SJCRH30 (cell line): ENCODE data around the gene KCNIP2. TPM values are rescaled to one million over a fixed set of nuclear protein-coding genes. Genes with fewer than 3 reads are reported as not detected.
"Not testable (repeated sequence)": the region's sequence is repeated elsewhere in the genome, so short reads cannot be mapped to it uniquely, and the experiment has no call there.

ENCODE experiments used
- DNase-seq, 2 experiments: peaks; one replicate each; pipeline ENCODE4 v3.0.0-alpha.2; 2015 to 2020
- H3K27ac ChIP-seq: fragments of 250-450 bp; sonication (Bioruptor Pico); 2 replicates; pipeline ENCODE4 v1.5.1; 2020; ENCODE audit warnings: mild to moderate bottlenecking, moderate library complexity
- H3K27me3 ChIP-seq: fragments of 250-450 bp; sonication (Bioruptor Pico); 2 replicates; pipeline ENCODE4 v1.5.1; 2020; ENCODE audit warnings: mild to moderate bottlenecking, moderate library complexity
- H3K36me3 ChIP-seq: fragments of 250-450 bp; sonication (Bioruptor Pico); 2 replicates; pipeline ENCODE4 v1.5.1; 2020; ENCODE audit warnings: mild to moderate bottlenecking, moderate library complexity
- H3K4me1 ChIP-seq: fragments of 250-450 bp; sonication (Bioruptor Pico); 2 replicates; pipeline ENCODE4 v1.5.1; 2020; ENCODE audit warnings: mild to moderate bottlenecking, moderate library complexity
- H3K4me3 ChIP-seq: fragments of 250-450 bp; sonication (Bioruptor Pico); 2 replicates; pipeline ENCODE4 v1.5.1; 2020; ENCODE audit warnings: mild to moderate bottlenecking, moderate library complexity
- H3K9me3 ChIP-seq: fragments of 250-450 bp; sonication (Bioruptor Pico); replicated peaks from 2 replicates; pipeline ENCODE4 v1.5.1; 2020; ENCODE audit warnings: mild to moderate bottlenecking, moderate library complexity
- total RNA-seq: library from RNA; depleted of rRNA; stranded (reverse); fragments of >200 nt; shearing (Covaris generic); gene quantifications from 2 replicates; pipeline ENCODE4 v1.2.3, GENCODE V29; 2014

Gene KCNIP2
- total RNA-seq, 1 experiment from 2014 or later = 1.1 TPM

DNA sequence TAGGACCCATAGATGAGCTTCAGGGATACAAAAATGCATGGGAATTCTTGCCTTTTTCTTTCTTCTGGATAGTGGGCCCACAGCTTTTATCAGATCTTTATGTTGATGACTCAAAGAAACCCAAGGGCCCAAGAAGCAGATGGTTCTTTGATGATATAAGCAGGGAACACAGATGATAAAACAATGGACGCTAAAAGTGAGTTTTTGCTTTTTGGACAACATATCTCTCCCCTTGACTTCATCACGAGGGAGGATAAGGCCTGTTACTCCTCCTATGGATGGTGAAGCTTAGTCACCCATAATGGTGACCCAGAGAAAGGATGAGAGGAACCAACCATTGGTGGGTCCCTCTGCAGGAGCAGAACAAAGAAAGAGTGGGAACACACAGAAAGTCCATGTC is 18.9 kb downstream of the KCNIP2 start:
- no peak for DNase-seq
- Histone ChIP-seq H3K27ac (no peak overlapping the region), H3K27me3 (no peaks in the 10 kb centered on the region), H3K36me3 (no peaks in the 10 kb centered on the region), H3K4me1 (no peaks in the 10 kb centered on the region), H3K4me3 (no peak overlapping the region), H3K9me3 (no peaks in the 10 kb centered on the region)

DNA sequence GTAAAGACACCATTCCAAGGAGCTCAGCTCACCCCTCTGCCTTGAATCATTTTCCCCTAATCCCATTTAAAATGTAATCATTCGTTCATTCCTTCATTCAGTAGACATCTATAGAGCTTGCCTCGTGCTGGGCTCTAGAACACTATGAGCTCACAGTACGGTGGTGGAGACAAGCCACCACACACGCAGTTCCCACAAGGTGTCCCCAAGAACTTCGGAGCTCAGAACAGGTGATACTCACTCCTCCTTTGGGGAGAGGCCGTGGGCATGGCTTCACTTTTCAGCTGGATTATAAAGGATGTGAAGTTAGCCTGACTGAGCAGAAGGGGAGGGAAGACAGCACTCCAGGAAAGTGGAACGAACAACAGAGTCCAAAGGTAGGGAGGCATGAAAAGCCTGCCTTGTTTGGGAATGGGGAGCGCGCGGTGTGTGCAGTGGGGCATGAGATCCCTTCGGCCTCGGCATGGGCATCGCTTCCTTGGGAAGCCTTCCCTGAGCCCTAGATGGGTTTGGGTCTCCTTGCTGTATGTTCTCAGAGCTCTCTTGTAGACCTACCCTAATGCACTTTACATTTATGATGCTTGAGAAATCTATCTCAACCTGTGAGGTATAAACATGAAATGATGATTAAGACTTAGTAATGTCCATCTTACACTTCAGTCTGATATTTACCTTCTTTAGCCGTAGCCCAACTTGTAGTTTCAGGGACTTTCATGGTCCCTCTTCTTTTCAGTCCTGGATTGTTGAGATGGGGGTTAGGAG is 24.5 kb downstream of the KCNIP2 start:
- H3K27ac ChIP-seq = peak overlapping the region; percentile 80; the same call in 1 of the 2 replicates
- no peaks in the 10 kb centered on the region for H3K36me3 ChIP-seq
- H3K4me3 ChIP-seq = peak overlapping the region; percentile 78
- H3K9me3 ChIP-seq = no peaks in the 10 kb centered on the region
- H3K27me3 ChIP-seq = no peaks in the 10 kb centered on the region
- H3K4me1 ChIP-seq = 0 out of 2 replicates have a peak, but pooled peaks cover 2% of the 10 kb centered on the region
- peak in 1 of 2 experiments; percentile 51 for DNase-seq

DNA sequence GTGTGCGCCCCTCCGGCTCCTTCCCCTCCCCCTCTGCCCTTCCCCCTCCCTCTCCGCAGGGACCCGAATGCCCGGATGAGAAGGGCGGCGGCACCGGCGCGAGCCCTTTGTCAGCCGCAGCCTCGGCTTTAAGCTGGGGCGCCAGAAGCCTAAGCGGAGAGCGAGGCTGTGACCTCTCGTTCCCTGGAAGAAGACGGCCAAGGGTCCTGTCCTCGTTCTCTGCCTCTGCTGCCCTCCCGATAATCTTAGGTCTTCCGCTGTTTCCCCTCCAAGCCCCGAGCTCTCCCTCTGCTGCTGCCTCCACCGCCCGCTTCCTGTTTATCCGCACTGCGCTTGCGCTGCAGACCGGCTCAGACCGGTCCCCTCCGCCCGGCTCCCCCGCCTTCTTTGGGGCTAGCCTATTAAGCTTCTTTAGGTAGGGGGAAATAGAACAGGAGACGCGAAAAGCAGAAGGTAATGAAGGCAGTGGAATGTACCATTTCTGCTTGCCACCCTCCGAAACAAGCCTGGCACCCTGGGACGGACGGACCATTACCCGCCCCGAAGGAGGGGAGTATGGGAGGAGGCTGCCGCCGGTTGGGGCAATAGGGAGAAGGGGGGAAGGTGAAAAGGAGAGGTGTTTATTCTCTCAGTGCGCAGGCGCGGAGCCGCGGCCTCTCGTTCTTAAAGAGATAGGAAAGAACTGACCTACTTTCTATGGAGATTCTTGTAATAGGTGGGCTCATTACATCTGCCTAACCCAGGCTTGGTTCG is 25.3 kb downstream of the KCNIP2 start, which contains the start of gene OGA:
Gene OGA, minus strand, starts transcription at position 326 of the 753 bp plus-strand sequence. CDS start 422 bp downstream, outside the sequence.
- peak; percentile 100 for DNase-seq
- no peaks in the 10 kb centered on the region for H3K27me3 ChIP-seq
- 0 out of 2 replicates have a peak, but pooled peaks cover 2% of the 10 kb centered on the region for H3K4me1 ChIP-seq
- H3K36me3 ChIP-seq = peaks cover 2% of the 10 kb centered on the region
- peak within 1 kb of the TSS; percentile 78 for H3K4me3 ChIP-seq
- peak within 1 kb of the TSS; percentile 80 for H3K27ac ChIP-seq
- no peaks in the 10 kb centered on the region for H3K9me3 ChIP-seq

DNA sequence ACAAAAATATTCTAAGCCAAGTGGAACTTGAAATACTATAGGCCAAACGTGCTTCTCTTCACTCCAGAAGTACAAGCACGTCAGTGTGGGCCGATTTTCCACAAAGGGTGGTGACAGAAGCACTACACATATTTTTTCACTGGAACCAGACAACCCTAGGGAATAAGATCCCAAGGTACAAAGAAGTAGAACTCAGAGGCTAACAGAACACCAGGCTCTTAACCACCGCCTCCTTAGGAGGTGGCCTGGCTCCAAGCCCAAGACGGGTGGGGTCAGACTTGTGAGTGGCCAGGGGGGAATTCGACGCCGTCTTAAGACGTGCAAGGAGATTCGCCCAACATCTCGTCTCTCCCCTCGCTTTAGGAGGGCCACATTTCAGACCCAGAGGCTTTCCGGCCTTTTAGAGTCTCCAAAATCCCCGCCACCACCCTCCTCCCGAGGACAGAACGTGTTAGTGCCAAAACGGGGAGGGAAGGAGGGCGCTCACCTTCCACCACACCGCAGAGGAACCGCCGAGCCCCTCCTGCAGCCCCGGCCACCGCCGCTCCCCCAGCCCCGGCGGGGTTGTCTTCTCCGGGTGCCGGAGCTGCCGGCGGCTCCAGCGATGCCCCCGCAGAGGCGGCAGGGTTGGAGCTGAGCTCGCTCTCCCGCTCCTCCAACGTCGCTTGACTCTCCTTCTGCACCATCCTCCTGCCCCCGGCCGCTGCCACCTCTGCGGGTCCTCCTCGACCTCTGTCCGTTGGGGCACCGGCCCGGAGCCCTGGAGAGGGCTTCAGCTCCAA is 26.1 kb downstream of the KCNIP2 start:
- H3K4me1 ChIP-seq = 0 out of 2 replicates have a peak, but pooled peaks cover 2% of the 10 kb centered on the region
- H3K36me3 ChIP-seq = peaks cover 10% of the 10 kb centered on the region
- H3K27ac ChIP-seq = peak overlapping the region; percentile 80
- DNase-seq = peak; percentile 30 to 63
- no peaks in the 10 kb centered on the region for H3K9me3 ChIP-seq
- H3K4me3 ChIP-seq = peak overlapping the region; percentile 78
- H3K27me3 ChIP-seq = no peaks in the 10 kb centered on the region

DNA sequence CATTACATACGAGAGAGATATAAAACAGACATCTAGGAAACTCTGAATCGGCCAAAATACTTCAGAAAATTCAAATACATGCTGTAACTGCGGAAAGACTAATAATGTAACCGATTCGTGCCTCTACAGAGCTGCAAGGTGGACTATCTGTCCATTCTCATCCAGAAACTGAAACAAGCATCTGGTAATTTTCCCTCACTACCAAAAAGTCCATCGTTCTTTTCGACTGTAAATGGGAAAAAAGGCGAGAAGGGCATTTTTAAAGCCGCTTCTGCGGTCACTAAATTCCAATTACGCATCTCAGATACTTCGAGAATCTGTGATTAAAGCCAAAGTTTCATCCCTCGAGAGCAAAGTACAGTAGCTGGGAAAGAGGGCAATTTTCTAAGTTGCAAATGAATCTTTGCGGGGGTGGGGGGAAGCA is 26.7 kb downstream of the KCNIP2 start:
- H3K36me3 ChIP-seq = peaks cover 16% of the 10 kb centered on the region
- no peaks in the 10 kb centered on the region for H3K9me3 ChIP-seq
- peak overlapping the region; percentile 78 for H3K4me3 ChIP-seq
- 0 out of 2 replicates have a peak, but pooled peaks cover 2% of the 10 kb centered on the region for H3K4me1 ChIP-seq
- H3K27ac ChIP-seq = no peak overlapping the region; the same call in 1 of the 2 replicates
- no peaks in the 10 kb centered on the region for H3K27me3 ChIP-seq
- DNase-seq = no peak

DNA sequence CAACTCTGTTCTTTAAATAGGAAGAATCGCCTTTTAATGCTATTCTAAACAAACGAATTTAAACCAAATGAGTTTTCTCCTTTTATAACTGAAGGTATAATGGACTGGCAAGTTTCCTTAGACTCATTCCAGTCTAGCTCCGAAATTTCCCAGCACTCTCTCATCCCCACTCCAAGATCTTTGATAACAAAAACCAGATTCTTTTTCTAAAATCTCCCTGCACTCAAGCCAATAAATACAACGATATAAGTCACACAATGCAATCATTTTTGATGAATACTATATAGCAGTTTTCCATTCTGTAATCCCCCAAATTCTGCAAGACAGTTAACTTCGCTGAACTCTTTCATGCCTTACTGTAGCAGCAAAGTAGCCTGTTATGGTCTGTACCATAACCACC is 27.2 kb downstream of the KCNIP2 start:
- no peaks in the 10 kb centered on the region for H3K27me3 ChIP-seq
- H3K9me3 ChIP-seq = no peaks in the 10 kb centered on the region
- H3K4me1 ChIP-seq = 0 out of 2 replicates have a peak, but pooled peaks cover 2% of the 10 kb centered on the region
- H3K4me3 ChIP-seq = peak overlapping the region; percentile 78
- no peak overlapping the region for H3K27ac ChIP-seq
- peaks cover 21% of the 10 kb centered on the region for H3K36me3 ChIP-seq
- DNase-seq = no peak

DNA sequence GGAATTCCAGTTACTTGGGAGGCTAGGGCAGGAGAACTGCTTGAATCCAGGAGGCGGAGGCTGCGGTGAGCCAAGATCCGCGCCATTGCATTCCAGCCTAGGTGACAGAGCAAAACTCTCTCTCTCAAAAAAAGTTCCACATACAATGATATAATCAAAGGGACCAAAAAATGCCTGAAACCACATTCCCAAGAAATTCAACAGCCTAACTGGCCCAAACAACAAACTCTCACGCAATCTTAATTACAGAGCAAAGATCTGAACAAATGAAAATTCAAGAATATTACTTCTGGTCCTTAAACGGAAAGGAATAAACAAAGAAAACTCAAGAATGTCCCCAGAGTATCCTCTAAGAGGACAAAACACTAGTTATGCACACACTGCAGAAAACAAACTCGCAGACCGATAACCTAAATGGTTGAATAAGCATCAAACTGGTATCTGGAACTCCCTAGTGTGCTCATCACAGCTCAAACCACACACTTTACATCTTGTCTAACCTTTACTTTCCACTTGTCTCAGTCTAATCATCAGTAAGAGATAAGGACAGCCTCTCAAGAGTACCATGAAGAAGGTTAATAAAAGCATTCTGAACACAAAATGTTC is 29.0 kb downstream of the KCNIP2 start:
- H3K9me3 ChIP-seq = no peaks in the 10 kb centered on the region
- H3K4me1 ChIP-seq = 0 out of 2 replicates have a peak, but pooled peaks cover 2% of the 10 kb centered on the region
- H3K36me3 ChIP-seq = peaks cover 37% of the 10 kb centered on the region
- DNase-seq = no peak
- no peak overlapping the region for H3K27ac ChIP-seq
- no peaks in the 10 kb centered on the region for H3K27me3 ChIP-seq
- H3K4me3 ChIP-seq = no peak overlapping the region; the same call in 1 of the 2 replicates

DNA sequence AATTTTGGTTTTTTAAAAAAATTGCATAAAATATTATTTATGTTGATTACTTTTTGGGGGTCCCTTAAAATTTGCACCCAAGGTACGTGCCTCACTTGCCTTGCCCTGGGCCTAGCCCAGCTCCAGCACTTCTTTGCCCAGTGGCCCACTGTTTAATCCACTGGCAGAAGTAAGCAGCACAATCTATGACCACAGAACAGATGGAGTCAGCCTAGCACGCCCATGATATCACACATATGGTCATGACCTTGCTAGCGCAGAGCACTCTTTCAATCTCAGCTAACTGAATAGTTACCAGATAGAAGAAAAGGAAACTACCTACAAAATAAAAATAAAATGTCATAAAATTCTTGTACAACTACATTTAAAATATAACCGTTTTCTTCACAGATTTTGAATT is 31.0 kb downstream of the KCNIP2 start:
- H3K4me3 ChIP-seq = no peak overlapping the region
- H3K27me3 ChIP-seq = no peaks in the 10 kb centered on the region
- no peaks in the 10 kb centered on the region for H3K9me3 ChIP-seq

DNA sequence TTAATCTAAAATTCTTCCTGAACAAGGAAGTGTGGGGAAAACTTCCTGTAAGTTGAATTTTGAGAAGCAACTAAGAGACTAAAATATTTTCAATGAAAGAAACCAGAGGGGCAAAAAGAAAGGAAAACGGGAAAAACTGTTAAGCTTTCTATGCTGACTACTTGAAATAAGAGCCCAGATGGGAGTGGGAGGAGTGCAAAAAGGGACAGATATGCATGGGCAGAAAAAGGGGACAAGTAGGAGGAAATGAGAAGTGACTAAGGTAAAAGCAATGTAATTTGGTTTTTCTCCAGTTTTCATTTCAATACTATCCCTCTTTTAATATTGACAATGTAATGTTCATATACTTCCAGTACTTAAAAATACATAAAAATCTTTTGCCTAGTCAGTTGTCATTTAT is 36.4 kb downstream of the KCNIP2 start:
- DNase-seq = no peak
- peaks cover 89% of the 10 kb centered on the region for H3K36me3 ChIP-seq

More for the DNA sequence above, 31.0 kb downstream of the KCNIP2 start:
- H3K27ac ChIP-seq = no peak overlapping the region
- DNase-seq = no peak
- peaks cover 56% of the 10 kb centered on the region for H3K36me3 ChIP-seq
- H3K4me1 ChIP-seq = no peaks in the 10 kb centered on the region

DNA sequence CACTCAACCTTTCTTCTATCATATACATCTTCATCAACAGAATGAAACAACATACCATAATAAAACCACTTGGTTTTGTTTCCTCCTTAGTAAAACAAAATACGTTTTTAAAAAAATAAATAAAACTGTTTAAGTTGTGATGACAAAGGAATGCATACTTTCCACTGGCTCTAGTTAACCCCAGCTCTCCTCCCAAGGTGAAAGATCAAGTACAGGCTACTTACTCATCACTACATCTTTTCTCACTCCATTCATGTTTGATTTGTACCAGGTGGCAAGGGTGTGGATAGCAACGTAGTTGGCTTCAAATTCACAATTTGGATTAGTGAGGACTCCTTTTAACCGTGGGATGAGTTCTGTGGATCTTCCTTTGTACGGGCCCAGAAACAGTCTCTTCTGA is 40.1 kb downstream of the KCNIP2 start:
- Histone ChIP-seq H3K27ac (no peak overlapping the region), H3K4me3 (no peak overlapping the region), H3K4me1 (no peaks in the 10 kb centered on the region), H3K9me3 (no peaks in the 10 kb centered on the region), H3K27me3 (no peaks in the 10 kb centered on the region), H3K36me3 (peaks cover 91% of the 10 kb centered on the region)
- DNase-seq = no peak

More for the DNA sequence above, 36.4 kb downstream of the KCNIP2 start:
- H3K9me3 ChIP-seq = no peaks in the 10 kb centered on the region
- H3K4me3 ChIP-seq = no peak overlapping the region
- H3K27ac ChIP-seq = no peak overlapping the region
- no peaks in the 10 kb centered on the region for H3K27me3 ChIP-seq
- no peaks in the 10 kb centered on the region for H3K4me1 ChIP-seq

DNA sequence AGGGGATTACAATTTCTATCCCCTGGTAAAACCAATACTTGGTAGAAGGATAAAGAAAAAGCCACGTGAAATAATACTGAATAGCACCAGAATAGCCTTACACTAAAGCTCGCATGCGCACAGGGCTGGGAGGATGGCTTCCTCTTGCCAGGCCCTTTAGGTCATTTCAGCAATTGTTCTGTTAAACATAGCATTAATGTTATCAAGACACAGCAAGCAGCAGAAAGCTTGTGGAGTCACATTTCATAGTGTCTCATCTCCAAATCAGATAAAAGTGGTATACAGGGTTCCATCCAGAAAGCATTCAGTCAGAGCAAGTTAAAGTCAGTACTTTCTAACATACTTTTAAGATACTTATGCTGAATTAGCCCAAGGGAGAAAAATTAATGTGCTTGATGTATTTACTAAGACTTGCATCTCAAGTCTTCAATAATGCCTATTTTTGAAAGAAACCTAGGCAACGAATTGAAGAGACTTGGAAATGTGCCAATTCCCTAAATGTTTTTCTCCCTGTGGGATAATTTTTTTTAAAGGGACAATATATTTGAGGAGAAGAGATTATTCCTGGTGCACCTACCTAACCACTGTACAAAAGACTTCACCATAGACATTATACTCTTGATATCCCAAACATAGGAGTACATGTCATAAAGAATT is 46.1 kb downstream of the KCNIP2 start:
- Histone ChIP-seq H3K4me1 (no peaks in the 10 kb centered on the region), H3K27ac (no peak overlapping the region), H3K36me3 (peaks cover 95% of the 10 kb centered on the region), H3K4me3 (no peak overlapping the region), H3K27me3 (no peaks in the 10 kb centered on the region), H3K9me3 (no peaks in the 10 kb centered on the region)
- DNase-seq = no peak

DNA sequence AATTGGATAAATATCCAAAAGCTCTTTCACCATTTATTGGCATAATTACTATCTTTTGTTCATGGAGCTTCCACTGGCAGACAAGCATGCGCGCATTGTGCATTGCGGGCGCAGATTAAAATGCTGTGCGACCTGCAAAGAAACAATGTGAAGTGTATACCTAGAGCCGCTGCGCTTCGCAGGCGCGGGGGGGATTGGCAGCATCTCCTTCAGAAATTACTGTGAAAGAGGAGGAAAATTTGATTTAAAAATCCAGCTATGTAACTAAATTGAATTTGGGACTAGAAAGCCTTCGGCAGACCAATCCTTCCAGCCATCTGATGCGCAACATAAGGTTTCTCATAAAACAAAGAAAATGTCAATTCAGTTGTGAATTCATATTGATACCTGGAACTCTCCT is 50.1 kb downstream of the KCNIP2 start:
- Histone ChIP-seq H3K27me3 (no peaks in the 10 kb centered on the region), H3K9me3 (no peaks in the 10 kb centered on the region), H3K4me3 (no peak overlapping the region), H3K27ac (no peak overlapping the region), H3K36me3 (peaks cover 97% of the 10 kb centered on the region), H3K4me1 (no peaks in the 10 kb centered on the region)
- DNase-seq = no peak

DNA sequence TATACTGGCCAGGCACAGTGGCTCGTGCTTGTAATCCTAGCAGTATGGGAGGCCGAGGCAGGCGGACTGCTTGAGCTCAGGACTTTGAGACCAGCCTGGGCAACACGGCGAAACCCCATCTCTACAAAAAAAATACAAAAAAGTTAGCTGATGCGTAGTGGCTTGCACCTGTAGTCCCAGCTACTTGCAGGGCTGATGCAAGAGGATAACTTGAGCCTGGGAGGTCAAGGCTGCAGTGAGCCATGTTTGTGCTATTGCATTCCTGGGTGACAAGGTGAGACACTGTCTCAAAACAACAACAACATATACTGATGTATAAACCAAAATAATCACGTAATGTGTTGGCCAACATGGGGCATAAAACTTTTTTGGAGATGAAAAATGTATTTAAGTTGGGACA is 53.9 kb downstream of the KCNIP2 start:
- Histone ChIP-seq H3K27ac (no peak overlapping the region), H3K4me3 (no peak overlapping the region), H3K36me3 (peaks cover 91% of the 10 kb centered on the region), H3K27me3 (no peaks in the 10 kb centered on the region), H3K9me3 (no peaks in the 10 kb centered on the region), H3K4me1 (no peaks in the 10 kb centered on the region)
- DNase-seq = no peak

DNA sequence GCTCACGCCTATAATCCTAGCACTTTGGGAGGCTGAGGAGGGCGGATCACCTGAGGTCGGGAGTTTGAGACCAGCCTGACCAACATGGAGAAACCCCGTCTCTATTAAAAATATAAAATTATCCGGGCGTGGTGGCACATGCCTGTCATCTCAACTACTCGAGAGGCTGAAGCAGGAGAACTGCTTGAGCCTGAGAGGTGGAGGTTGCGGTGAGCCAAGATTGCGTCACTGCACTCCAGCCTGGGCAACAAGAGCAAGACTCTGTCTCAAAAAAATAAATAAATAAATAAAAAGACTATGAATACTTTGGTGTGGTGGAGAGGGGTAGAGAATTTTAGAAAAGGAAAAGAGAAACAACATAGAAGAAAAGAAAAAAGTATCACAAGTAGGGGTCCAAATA is 54.4 kb downstream of the KCNIP2 start:
- not testable (repeated sequence) for DNase-seq, H3K4me3 ChIP-seq, H3K4me1 ChIP-seq, H3K27ac ChIP-seq, H3K27me3 ChIP-seq, H3K9me3 ChIP-seq
- peaks cover 88% of the 10 kb centered on the region for H3K36me3 ChIP-seq
